GM18907 (cell line): Measurements from ENCODE around the gene FNBP1L.

ENCODE experiments used
- ATAC-seq: cut with Tn5 transposase; IDR thresholded peaks from one replicate; pipeline ENCODE4 v1.9.1; 2021; ENCODE audit warnings: mild to moderate bottlenecking, moderate library complexity; ENCODE audit not compliant: unreplicated experiment

Gene FNBP1L

DNA sequence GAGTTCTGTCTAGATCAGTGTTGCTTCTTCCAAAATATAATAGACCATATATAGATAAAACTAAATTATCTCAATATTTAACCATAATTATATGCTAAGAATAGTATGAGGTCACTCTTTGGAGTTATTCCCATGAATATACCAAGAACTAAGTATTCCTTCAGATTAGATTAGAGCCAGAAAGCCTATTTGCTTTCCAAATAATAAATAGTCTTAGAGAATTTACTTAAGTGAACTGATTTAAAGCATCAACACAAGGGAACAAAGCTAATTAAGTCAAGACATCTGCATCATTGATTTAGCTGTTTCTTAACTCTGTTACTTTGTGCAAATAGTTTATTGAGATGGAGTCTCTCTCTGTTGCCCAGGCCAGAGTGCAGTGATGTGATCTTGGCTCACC is 35.7 kb downstream of the FNBP1L start:
- no peak for ATAC-seq

DNA sequence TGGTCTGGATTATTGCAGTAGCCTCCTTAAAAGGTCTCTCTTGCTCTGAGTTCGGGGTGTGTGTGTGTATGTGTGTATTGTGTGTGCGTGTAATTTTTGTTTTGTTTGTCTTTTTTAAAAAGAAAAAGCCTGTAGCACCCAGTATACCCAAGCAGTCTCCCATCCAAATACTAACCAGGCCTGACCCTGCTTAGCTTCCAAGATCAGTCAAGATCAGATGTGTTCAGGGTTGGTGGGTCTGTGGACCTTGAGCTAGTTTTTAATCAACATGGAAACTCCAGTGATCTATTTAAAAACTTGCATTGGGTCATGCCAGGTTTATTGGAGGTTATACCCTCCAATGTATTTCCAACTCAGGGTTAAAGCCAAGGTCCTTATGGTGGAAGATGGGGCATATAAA is 40.3 kb downstream of the FNBP1L start:
- no peak for ATAC-seq

DNA sequence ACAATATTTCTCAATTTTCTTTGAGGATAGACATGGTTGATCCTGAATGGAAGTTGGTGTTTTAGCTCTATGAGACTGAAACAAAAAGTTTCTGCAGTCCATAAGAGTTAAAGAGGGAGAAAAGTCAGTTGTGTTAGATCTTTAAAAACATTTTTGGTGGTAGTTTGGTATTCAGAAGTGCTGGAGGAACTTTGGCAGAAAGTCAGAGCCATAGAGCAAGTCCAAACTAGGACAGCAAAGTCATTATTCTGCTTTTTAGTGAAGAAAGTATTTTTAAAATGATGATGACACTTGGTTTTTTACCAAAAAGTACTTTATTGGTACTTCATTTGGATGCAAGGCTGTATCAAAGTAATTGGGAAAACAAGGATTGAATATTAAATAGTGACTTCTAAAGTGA is 41.8 kb downstream of the FNBP1L start:
- no peak for ATAC-seq

DNA sequence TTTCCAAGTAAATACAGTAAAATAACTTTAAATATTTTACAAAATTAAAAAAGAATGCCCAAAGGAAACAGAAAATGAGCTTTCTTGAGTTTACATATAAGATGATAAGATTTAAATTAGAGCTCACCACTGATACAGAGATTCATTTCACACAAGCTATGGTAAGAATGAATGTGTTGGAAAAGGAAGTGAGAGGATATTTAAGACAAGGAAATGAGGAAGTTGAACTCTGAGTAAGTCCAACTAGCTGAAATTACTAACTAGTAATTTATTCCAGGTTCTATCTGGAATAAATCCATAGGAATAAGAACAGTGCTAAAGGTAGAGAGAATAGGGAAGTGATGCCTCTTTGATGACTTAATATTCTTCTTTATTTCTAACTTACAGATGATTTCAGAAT is 42.4 kb downstream of the FNBP1L start:
- ATAC-seq: no peak

DNA sequence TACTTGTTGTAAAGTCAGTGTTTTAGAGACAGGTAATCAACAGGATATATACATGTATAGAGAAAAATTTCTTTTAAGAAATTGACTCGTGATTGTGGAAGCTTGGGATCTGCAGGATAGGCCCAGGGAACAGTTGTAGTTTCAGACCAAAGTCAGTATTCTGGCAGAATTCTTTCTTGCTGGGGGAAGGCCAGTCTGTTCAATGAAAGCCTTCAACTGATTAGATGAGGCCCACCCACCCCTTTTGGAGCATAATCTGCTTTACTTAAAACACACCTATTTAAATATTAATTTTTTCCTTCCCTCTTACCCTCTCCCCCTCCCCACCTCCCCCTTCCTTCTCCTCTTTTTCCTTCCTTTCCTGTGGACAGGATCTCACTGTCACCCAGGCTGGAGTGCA is 48.0 kb downstream of the FNBP1L start:
- no peak for ATAC-seq

DNA sequence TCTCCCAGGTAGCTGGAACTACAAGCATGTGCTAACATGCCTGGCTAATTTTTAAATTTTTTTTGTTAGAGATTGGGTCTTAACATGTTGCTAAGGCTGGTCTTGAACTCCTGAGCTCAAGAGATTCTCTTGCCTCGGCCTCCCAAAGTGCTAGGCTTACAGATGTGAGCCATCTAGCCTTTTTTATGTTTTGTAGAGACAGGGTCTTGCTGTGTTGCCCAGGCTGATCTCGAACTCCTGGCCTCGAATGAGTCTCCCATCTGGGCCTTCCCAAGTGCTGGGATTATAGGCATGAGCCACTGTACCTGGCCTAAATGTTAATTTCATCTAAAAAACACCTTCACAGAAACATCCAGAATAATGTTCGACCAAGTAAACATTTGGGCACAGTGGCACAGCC is 48.6 kb downstream of the FNBP1L start:
- ATAC-seq: no peak

DNA sequence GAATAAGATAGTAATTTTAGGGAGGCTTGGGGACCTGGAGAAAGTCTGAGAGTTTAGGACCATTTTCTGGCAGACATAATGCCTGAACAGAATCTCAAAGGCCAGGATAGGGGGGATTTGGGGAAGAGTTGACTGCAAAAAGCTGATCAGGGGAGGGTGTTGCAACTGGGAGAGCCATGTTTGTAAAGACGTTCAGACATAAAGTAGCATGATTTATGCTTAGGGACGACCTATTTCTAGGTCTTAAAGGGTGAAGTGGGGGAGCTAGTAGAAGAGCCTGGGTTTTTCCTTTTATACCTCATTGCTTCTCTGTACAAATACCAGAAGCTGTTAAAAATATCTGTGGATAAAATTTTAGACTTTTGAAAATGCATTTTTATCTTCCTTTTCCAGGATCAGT is 51.2 kb downstream of the FNBP1L start:
- no peak for ATAC-seq

DNA sequence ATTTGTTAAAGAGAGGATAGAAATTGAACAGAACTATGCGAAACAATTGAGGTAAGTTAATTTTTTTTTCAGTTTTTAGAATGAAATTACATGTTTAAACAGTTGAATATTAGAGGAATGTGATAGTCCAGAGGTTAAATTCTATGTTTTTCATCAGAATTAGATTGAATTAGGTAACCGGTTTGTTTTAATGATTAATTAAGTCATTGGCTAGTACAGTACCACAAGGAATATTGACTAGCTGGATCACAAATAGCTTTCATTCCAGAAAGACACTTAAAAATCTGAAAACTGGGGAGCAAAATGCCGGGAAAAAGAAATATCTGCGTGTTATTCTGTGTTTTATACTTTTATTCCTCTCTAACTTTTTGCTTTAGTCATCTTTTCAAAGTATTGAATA is 51.6 kb downstream of the FNBP1L start:
- no peak for ATAC-seq

DNA sequence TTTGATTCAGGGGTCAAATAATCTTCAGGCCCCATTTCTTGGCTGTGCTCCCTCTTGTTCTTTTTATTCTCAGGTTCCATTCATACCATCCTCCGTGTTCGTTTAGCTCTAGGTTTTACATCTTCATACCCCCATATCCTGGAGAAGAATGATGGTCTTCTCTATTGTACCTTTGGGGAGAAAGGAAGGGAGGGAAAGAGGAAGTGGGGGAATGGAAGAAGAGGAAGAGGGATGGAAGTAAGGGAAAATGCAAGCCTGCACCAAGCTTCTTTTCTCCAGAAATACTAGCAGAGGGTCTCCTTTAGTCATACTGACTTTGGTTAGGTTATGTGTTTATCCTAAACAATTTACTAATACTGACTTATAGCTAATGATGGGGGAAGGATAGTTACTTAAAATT is 52.4 kb downstream of the FNBP1L start:
- no peak for ATAC-seq

DNA sequence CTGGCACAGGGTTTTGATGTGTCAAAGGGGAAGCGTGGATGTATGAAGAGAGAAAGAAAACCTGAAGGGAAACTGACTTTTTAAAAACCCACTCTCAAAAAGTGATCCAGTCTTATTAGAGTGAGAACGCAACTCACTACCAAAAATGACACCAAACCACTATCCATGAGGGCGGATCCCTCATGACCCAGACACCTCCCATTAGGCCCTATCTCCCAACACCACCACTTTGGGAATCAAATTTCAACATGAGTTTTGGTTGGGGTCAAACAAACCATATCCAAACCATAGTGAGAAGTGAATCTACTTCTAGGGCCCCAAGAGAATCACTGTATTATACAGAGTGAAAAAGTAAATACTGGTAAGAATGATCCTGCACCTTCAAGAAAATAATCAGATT is 53.5 kb downstream of the FNBP1L start:
- no peak for ATAC-seq

DNA sequence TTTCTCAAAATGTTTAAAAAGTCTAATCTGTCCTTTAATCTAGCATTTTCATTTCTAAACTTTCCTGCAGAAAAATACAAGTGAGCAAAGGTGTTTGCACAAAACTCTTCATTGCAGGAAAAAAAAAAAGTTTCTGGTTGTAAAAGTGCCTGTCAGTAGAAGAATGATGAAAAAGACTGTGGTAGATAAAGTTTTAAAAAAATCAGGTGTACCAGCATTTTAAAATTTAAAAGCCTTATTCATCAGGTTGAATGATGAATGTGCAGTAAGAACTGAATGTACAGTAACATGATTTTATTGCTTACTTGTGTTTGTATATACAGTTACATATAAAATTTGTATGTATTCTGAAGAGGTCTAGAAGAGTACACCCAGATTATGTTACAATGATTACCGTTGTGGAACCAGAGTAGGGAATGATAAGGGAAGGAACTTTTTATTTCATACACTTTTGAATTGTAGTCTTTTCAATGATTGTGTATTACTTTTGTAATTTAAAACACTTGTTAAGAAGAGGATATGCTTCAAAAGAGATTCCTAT is 54.0 kb downstream of the FNBP1L start:
- ATAC-seq: no peak

DNA sequence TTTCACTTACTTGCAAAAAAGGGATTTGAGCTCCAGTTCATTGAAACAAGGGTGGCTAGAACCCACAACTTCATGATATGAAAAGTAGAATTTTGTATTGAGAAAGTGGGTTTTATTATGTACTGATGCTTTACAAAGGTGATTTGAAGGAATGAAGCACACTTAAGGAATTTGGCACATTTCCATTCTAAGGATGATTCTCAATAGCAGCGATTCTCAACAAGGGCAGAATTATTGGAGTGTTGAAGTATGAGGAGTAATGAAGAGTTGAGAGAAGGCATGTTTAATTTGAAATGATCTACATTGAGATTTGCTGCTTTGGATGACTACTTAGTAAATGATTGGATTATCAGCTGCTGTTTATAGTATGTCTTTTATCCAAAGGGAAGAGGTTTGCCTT is 54.7 kb downstream of the FNBP1L start:
- ATAC-seq: no peak

DNA sequence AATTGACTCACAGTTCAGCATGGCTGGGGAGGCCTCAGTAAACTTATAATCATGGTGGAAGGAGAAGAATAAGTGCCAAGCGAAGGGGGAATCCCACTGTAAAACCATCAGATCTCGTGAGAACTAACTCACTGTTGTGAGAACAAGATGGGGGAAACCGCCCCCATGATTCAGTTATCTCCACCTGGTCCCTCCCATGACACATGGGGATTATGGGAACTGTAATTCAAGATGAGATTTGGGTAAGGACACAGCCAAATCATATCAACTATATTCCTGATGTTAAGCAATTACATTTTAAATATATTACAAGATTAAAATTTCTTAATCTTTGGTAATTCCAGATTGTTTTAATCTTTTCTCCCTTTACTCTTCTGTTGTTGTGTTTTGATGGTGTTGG is 55.2 kb downstream of the FNBP1L start:
- no peak for ATAC-seq

DNA sequence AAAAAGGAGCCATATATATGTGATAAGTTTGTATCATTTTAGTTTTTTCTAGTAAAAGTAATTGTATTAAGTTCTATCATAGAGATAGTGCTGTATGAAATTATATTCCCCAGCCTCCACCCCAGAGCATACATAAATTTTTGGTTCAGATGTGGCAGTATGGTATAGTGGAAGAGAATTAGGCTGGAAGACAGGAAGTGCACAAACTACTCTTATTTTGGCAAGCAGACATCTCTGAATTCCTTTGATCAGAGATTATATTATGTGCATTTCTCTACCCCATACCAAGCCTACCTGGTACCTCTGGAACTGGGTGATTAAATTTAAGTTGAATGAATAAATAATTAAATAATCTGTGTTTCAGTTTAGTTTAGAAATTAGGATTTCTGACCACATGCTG is 55.9 kb downstream of the FNBP1L start:
- ATAC-seq: no peak

DNA sequence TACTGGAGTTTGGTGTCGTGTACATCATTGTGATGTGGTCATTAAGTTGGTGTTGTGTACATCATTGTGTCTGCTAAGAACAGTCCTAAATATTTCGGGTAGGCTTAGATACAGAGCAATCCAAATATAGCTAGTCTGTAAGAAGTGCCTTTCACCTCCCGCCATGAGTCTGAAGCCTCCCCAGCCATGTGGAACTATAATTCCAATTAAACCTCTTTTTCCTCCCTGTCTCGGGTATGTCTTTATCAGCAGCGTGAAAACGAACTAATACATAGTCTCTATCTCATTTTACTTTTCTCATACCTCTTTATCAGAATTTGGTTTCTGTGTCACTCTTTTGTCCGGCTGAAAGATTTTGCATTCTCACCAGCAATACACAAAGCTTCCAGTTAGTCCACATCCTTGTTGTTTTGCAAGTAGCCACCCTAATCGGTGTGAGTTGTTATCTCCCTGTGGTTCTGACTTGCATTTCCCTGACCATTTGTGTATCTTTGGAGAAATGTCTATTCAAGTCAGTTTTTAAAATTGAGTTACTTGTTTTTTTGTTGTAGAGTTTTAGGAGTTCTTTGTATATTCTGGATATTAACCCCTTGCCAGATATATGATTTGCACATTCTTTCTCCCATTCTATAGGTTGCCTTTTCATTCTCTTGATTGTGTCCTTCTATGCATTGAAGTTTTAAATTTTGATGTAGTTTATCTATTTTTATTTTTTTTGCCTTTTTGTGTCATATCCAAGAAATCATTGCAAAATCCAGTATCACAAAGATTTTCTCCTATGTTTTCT is 56.5 kb downstream of the FNBP1L start:
- ATAC-seq: no peak

DNA sequence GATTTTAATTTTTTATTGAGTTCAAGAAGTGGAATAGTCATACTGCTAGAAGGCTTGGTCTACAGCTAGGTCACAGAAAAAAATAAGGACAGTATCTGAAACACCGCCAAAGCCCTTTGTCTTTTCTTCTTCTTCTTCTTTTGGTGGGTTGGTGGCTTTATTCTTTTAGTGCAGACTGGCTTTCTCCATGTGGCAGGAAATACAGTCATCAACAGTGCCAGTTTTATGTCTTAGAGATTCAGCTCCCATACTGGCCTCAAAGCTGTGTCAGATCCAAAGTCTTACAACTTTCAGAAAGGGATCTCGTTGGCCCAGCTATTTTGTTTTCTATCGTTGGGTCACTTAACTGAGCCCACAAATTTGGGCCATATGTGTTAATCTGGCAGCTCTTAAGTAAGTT is 58.2 kb downstream of the FNBP1L start:
- ATAC-seq: no peak

DNA sequence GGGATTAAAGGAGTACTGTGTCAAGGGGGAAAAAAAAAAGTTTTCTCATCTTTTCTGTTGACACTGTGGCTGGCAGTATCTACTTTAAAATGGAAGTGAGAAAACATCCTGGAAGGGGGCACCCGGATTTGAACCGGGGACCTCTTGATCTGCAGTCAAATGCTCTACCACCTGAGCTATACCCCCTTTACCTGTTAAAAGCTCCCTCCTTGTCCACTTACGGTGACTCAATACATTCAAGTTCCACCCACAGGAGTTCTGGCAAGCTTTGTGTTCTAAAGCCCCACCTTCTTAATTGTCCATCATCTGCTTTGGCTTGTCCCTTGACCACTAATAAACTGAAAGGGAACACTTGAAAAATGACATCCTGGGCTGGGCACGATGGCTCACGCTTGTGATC is 68.2 kb downstream of the FNBP1L start:
- ATAC-seq: no peak

DNA sequence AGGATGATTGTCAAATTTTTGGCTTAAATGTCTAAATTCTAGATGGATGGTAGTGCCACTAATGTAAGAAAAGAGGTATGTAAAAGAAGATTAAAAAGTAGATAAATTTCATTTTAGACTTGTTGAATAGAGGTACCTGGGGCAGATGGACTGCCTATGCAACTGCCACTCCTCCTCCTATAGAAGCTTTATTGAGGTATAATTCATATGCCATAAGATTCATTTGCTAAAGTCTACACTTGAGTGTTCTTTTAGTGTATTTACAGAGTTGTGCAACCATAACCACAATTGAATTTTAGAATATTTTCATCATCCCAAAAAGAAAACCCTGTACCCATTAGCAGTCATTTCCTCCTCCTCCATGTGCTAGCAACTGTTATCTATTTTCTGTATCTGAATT is 70.6 kb downstream of the FNBP1L start:
- ATAC-seq: no peak

DNA sequence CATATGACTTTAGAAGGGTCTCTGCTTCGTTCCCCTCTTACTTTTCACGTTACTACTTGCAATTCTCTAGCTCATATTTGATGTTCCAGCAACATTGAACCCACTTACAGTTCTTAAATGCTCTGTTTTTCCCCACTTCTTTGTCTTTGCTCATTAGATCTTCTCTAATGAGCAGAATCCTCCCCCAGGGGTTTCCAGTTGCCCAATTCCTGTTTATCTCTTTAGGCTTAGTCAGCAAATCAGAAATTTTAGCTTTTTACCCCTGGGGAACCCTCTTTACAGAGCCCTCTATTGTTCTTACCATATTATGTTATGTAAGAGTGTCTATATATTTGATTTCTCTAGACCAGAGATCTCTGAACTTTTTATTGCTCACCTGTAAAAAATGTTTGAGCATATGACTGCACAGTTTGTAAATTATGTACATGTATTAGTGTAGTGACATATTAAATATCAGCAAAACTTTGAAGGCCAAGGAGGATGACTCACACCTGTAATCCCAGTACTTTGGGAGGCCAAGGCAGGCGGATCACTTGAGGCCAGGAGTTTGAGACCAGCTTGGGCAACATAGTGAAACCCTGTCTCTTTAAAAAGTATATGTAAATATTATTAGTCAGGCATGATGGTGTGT is 71.4 kb downstream of the FNBP1L start:
- no peak for ATAC-seq

DNA sequence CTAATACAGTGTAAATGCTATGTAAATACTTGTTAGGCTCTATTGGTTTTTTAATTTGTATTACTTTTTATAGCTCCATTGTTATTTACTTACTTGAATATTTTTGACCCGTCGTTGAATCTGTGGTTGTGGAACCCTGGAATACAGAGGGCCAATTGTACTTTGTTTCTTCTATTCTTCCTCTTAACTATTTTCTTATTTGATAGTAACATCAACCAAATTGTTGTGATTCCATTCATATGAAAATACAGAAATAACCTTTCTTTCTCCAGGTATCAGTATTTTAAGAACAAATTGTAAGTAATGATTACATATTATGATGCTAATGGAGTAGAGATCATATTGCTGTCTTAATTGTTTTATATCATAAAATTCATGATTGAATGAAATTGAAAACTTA is 73.7 kb downstream of the FNBP1L start:
- ATAC-seq: no peak

DNA sequence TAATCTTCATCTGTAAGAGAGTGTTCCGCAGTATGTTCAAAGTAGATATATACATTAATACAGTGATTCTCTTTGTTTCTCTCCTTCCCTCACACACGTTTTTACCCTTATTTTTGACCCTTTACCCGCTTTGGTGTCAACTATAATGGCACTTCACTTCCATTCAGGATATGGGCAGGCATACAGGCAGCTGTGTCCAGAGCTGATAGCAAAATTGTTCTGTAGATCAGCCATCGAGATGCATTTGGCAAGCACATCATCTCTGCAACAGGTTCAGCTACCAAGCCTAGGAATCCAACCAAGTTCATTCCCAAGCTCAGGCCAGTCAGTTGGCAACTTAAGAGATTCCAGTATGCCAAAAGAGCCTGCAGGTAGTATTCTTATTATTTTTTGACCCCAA is 74.8 kb downstream of the FNBP1L start:
- ATAC-seq: no peak

DNA sequence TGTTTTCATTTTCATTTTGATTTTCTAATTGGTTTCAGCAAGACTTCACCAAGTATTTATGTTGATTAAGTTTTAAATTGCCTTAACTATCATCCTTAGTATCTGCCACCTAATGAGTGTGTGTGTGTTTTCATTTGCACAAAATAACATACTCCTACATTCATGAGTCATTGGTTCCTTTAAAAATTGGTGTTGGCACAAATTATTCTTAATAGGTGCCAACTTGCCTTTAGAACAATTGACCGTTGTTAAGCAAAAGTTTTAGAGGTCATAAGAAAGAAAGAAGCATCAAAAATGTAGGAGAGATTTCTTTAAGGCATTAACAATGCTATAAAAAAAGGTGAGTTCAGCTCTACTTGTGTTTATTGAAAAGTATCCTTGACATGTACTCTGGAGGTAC is 77.5 kb downstream of the FNBP1L start:
- no peak for ATAC-seq

DNA sequence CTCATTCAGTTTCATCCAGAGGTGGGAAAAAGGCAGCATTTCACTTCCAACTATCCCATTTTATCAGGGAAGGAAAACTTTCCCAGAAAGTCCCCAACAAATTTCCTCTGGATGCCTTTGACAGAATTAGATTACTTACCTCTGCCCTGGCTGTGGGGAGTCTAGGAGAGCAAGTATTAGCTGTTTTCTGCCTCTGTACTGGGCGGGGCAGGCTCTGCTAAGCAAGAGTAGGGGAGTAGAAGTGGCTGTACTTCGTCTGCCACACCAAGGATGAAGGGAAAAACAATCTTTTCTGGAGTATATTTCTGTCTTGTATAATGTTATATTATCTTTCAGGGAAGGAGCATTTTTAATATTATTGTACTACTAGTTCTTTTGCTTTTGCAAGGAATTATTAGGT is 78.5 kb downstream of the FNBP1L start:
- no peak for ATAC-seq
